Ramos (cell line): ENCODE measurements around the gene SYNJ2.

Experiments
- in situ Hi-C: fragments of 300-500 bp; cut with MboI; formaldehyde crosslinking; loops from one replicate; pipeline ENCODE4 v1.14.3; 2022; ENCODE audit warnings: low sequenced_read_pairs; ENCODE audit not compliant: unreplicated experiment

Gene SYNJ2

DNA sequence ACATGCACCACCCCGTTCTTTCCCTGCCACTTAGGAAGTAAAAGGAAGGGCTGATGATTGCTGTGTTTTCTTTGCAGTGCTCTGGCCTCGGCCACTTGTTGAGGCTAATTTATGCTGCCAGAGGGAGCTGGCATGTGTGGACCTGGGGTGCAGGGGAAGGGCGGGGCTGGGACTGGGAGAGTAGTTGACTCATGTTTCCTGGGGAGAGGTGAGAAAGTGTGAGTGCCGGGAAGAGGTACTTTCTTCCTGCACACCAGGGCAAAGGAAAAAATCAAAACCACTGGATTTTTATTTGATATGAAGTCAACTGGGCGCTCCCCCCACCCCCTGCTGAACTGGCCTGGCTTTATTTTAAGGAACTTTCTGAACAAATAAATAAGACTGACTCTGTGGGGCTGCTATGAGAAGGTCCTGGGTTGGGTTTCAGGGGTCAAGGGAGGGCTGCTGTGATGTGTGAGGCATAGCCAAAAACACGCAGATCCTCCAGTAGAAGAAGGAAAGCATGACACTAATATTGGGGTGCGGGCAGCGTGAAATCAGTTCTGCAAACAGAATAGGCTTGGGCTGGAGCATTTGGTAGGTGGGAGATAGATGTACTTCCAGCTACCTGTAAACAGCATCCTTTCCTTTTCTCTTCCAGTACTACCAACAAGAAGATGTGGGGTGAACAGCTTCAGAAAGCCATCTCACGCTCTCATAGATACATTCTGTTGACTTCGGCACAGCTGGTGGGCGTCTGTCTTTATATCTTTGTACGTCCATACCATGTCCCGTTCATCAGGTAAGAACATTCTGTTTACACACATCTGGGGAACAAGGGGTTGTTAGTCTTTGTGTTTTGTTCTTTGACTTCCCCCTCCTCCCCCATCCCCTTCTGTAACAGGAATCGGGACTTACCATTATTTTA, 87.5 kb downstream of the SYNJ2 start:
- in situ Hi-C loops, result no loop called here

- in situ Hi-C loops, result no loop called here
These were observed 88.1 kb downstream of the SYNJ2 start for GRCh38 chr6:158069800-158070195.

- in situ Hi-C loops, result no loop called here
These were observed 88.8 kb downstream of the SYNJ2 start for GRCh38 chr6:158070513-158070912.

DNA sequence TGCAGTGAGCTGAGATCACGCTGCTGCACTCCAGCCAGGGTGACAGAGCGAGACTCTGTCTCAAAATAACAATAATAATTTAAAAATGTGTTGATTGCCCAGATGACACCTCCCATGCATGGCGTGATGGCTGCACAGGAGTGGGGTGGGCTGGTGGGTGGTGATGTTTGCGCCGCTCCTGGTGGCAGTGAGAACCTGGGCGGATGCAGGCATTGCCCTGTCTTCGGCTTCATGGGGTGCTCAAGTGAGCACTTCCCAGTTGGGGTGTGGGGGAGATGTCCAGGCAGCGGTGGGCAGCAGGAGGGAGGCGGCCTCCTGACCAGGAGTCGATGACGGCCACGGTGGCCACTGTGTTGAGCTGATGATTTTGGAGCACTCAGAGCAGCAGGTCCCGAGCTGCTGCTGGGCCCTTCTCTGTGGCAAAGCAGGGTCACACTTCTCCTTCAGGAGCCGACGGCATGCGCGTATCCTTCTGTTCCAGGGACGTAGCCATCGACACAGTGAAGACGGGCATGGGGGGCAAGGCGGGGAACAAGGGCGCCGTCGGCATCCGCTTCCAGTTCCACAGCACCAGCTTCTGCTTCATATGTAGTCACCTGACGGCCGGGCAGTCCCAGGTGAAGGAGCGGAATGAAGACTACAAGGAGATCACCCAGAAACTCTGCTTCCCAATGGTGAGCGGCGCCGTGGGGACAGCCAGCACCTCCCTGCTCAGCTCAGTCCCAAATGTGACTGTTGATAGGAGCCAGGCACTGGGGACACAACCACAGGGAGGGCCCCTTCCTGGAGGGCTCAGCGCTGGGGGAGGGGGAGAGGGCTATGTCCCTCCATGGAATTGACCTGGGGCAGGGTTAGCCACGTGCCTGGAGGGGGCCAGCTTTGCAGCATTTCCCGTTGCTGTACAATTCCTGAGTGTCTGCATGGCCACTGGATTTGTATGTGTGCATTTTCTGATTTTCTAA, 89.7 kb downstream of the SYNJ2 start:
- in situ Hi-C loops, result no loop called here

GRCh38 chr6:158072083-158072721, 90.5 kb downstream of the SYNJ2 start:
- in situ Hi-C loops, result no loop called here

- in situ Hi-C loops, result no loop called here
These were observed 92.1 kb downstream of the SYNJ2 start for GRCh38 chr6:158073776-158074175.

GRCh38 chr6:158076548-158076947, 94.9 kb downstream of the SYNJ2 start:
- in situ Hi-C loops, result no loop called here

- in situ Hi-C loops, result no loop called here
These were observed 96.0 kb downstream of the SYNJ2 start for GRCh38 chr6:158077676-158078075.

DNA sequence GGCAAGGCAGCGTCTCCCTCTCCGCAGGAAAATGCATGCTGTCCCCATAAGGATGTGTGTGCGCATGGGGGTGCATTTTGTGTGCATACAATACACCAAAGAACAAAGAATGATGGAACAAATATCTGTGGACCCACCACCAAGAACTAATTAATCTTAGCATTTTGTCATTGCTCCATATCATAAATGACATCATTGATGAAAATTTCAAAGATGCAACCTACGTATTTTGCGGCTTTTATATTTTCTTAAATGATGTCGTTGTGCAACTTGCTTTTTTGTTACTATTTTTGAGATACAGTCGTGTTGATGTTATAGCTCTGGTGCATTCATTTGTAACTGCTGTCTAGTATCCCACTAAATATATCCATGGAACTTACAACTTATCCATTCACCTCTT, 96.7 kb downstream of the SYNJ2 start:
- in situ Hi-C loops, result no loop called here

DNA sequence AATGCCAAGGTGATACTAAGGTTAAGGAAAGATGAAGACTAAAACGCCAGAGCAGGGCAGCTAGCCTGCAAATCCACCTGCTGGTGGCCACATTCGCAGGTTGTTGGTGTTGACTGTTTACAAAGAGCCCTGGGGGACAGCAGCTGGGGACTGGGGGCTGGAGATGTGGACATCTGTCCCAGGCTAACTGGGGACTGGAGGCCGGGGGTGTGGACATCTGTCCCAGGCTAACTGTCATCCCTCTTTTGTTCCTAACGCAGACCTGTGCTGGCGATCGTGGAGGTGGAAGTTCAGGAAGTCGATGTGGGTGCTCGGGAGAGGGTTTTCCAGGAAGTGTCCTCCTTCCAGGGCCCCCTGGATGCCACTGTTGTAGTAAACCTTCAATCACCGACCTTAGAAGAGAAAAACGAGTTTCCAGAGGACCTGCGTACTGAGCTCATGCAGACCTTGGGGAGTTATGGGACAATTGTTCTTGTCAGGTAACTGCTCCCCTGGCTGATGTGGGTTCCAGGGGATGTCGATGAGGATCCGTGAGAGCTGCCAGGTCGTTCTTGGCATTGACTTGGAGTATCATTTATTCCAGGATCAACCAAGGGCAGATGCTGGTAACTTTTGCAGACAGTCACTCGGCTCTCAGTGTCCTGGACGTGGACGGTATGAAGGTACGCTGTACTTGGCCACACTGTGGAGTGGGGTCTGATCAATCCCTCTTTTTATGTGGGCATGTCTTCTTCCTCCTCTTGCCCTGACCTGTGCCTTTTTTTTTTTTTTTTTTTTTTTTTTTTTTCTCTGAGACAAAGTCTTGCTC, 99.4 kb downstream of the SYNJ2 start:
- in situ Hi-C loops, result no loop called here

DNA sequence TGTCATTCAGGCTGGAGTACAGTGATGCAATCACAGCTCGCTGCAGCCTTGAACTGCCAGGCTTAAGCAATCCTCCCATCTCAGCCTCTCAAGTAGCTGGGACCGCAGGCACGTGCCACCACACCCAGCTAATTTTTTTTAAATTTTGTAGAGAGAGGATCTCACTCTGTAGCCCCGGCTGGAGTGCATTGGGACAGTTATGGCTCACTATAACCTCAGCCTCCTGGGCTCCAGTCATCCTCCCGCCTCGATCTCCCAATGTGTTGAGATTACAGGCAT, 99.9 kb downstream of the SYNJ2 start:
- in situ Hi-C loops, result no loop called here

DNA sequence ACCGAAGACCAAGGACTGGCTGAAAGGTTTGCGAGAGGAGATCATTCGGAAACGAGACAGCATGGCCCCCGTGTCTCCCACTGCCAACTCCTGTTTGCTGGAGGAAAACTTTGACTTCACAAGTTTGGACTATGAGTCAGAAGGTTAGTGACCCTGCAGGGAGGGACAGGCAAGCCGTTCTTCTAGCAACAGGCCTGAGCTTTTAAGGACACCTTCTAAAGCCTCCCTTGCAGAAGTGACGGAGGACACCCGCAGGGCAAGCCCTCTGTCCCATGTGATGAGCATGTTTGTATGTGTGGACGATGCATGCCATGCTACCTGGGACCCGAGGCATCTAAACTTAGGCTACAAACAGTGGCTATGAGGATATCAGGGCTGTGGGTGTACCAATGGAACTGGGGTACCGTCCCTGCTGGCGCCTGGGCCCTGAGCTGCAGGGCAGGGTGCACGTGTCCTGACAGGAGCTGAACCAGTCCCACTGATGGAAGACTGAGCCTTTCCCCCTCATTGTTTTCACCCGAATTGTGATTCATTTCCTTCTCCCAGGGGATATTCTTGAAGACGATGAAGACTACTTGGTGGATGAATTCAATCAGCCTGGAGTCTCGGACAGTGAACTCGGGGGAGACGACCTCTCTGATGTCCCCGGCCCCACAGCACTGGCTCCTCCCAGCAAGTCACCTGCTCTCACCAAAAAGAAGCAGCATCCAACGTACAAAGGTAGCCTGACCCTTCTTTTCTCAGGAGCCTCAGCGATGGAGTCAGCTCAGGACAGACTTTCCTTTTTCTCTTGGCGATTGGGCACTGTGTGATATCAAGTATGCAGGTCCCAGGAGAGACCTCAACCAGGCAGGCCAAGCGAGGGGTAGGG, 102.0 kb downstream of the SYNJ2 start:
- in situ Hi-C loops, result no loop called here

DNA sequence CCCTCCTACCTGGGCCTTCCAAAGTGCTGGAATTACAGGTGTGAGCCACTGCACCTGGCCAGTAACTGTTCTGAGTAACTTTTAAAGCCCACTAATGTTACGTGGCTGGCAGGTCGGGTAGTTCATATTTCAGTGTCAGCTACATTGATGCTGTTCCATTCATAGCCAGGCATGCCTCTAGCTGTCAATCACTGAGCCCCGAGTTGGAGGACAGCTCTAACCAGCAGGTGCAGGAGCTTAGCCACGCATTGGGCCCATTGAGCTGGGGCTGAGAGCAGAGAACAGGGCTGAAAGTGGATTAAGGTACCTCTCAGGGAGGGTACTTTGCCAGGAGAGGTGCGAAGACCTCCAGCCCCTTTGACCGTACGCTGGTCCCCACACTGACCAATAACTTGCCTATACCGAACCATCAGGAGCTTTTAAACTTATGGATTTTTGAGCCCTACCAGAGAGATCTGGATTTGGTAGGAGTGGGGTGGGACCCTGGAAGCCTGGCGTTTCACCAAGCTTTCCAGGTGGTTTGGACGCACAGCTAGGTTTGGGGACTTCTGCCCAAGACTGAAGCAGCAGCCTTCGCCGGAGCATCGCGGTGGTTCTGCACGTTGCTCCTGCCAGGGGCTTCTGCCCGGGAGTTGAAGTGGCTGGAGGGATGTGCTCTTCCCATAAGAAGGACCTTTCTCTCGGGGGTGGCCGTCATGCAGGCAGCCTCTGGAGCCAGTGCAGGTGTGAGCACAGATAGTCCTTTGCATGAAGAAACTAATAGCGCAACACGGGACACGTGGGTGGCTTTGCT, 103.8 kb downstream of the SYNJ2 start:
- in situ Hi-C loops, result no loop called here

DNA sequence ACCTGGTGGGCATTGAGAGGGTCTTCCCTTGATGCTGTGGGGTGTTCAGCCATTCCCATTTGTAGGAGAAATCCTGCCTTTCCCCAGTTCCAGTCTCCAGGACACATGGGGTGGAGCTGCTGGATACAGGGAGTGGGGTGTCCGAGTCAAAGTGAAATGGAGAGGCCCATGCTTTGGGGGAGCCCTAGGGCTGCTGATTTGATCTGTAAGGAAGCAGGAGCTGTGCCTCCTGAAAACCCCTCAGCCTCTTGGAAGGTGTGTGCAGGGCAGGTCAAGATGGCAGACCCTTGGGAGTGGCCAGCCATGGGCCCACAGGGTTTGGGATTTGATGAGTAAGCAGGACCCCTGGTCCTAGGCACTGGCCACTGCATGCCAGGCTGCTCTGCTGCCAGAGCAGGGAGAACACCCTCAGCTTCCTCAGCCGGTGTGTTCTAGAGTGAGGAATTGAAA, 104.4 kb downstream of the SYNJ2 start:
- in situ Hi-C loops, result no loop called here

GRCh38 chr6:158086504-158087223, 105.0 kb downstream of the SYNJ2 start:
- in situ Hi-C loops, result no loop called here

DNA sequence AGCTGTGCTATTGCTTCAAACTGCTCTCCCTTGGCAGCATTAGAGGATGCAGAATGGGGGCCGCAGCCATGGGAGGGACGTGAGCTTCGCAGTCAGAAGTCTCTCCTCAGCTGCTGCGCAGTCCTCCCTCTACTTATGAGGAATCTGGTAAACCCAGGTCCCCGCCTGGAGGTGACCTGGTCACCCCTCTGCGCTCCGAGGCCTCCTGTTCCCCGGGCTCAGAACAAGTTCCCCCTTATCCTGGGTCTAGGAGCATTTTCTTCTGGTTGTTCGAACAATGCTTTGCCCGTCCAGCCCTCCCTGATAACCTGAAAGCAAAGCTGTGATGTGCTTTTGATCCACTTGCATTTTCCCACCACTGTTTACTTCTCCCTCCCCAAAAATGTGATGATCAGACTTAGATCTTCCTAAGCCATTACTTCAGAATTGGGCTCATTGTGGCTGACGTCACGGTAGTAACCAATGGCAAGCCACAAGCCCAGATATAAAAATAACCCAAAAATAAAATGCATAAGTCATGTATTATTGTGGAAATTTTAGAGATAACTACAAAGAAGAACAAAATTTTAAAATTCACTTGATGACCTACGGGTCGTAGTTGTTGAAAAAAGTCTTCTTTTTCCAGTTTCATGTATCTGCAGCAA, 105.7 kb downstream of the SYNJ2 start:
- in situ Hi-C loops, result no loop called here

GRCh38 chr6:158092806-158093205, 111.1 kb downstream of the SYNJ2 start:
- in situ Hi-C loops, result no loop called here
